Mucosa of rectum (tissue), 2 donors: ENCODE measurements around the gene HDAC8.

Experiments used
- H3K27ac ChIP-seq, 2 donors: one replicate each; pipeline ENCODE4 v1.7.0; 2013; ENCODE audit warnings: inconsistent platforms in 2 of 2, low read depth in 2 of 2, low read length in 2 of 2
- H3K27me3 ChIP-seq, 2 donors: one replicate each; pipeline ENCODE4 v1.7.0; 2013; ENCODE audit warnings: low read length in 2 of 2; ENCODE audit not compliant: control insufficient read depth in 2 of 2, insufficient read depth in 2 of 2
- H3K36me3 ChIP-seq, 2 donors: one replicate each; pipeline ENCODE4 v1.7.0; 2013; ENCODE audit warnings: low read length in 2 of 2; ENCODE audit not compliant: control insufficient read depth in 2 of 2, insufficient read depth in 2 of 2
- H3K4me1 ChIP-seq, 2 donors: one replicate each; pipeline ENCODE4 v1.7.0; 2013; ENCODE audit warnings: low read length in 2 of 2, mild to moderate bottlenecking in 1 of 2; ENCODE audit not compliant: control insufficient read depth in 2 of 2, insufficient read depth in 2 of 2
- H3K4me3 ChIP-seq, 2 donors: one replicate each; pipeline ENCODE4 v1.7.0; 2013; ENCODE audit warnings: low read length in 2 of 2
- H3K9ac ChIP-seq, 2 donors: one replicate each; pipeline ENCODE4 v1.7.0; 2013; ENCODE audit warnings: low read length in 2 of 2, low read depth in 1 of 2, mild to moderate bottlenecking in 1 of 2
- H3K9me3 ChIP-seq, 2 donors: one replicate each; pipeline ENCODE4 v1.7.0; 2013; ENCODE audit warnings: low read length in 2 of 2; ENCODE audit not compliant: control insufficient read depth in 2 of 2
- donor health status: healthy.
- donor health status: Normal muscosa, but diverticular disease.

The HDAC8 gene

DNA sequence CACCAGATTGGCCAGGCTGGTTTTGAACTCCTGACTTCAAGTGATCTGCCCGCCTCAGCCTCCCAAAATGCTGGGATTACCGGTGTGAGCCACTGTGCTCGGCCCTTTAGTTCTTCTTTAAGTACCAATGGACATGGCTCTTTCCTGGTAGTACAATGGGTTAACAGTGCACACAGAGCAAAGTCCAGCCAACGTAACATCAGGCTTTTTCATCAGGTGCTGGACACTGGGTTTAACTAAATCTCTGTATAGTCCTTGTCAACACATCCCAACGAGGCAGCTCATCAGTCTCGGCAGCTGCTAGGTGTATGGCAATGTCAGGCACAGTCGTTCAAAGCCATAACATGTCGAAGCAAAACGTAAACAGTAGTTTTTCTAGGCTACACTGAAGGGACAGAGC lies 93.8 kb downstream of the HDAC8 start:
- H3K4me1 ChIP-seq = peaks cover 3 to 5% of the 10 kb centered on the region in 2 donors
- H3K4me3 ChIP-seq = no peak overlapping the region
- no peak overlapping the region for H3K9ac ChIP-seq
- H3K36me3 ChIP-seq = peaks cover 0 to 10% of the 10 kb centered on the region in 2 donors
- H3K27me3 ChIP-seq = peaks cover 0 to 2% of the 10 kb centered on the region in 2 donors
- no peaks in the 10 kb centered on the region for H3K9me3 ChIP-seq
- no peak overlapping the region for H3K27ac ChIP-seq

- Histone ChIP-seq H3K9me3 (no peaks in the 10 kb centered on the region), H3K27me3 (peaks cover 0 to 2% of the 10 kb centered on the region in 2 donors), H3K4me3 (no peak overlapping the region), H3K9ac (no peak overlapping the region), H3K4me1 (peaks cover 3 to 5% of the 10 kb centered on the region in 2 donors), H3K27ac (no peak overlapping the region), H3K36me3 (peaks cover 0 to 10% of the 10 kb centered on the region in 2 donors)
Observed at GRCh38 chrX:72478351-72478750, 94.3 kb downstream of the HDAC8 start.

GRCh38 chrX:72477781-72478181 lies 94.9 kb downstream of the HDAC8 start:
- no peak overlapping the region for H3K27ac ChIP-seq
- no peak overlapping the region for H3K9ac ChIP-seq
- H3K36me3 ChIP-seq = peaks cover 0 to 4% of the 10 kb centered on the region in 2 donors
- H3K4me1 ChIP-seq = peaks cover 3 to 5% of the 10 kb centered on the region in 2 donors
- H3K9me3 ChIP-seq = no peaks in the 10 kb centered on the region
- H3K4me3 ChIP-seq = no peak overlapping the region
- peaks cover 0 to 2% of the 10 kb centered on the region in 2 donors for H3K27me3 ChIP-seq

- H3K27me3 ChIP-seq = peaks cover 0 to 2% of the 10 kb centered on the region in 2 donors
- H3K4me1 ChIP-seq = peaks cover 3 to 5% of the 10 kb centered on the region in 2 donors
- no peak overlapping the region for H3K27ac ChIP-seq
- peaks cover 0 to 4% of the 10 kb centered on the region in 2 donors for H3K36me3 ChIP-seq
- no peak overlapping the region for H3K9ac ChIP-seq
- no peaks in the 10 kb centered on the region for H3K9me3 ChIP-seq
- no peak overlapping the region for H3K4me3 ChIP-seq
Observed at GRCh38 chrX:72477376-72477775, 95.3 kb downstream of the HDAC8 start.

DNA sequence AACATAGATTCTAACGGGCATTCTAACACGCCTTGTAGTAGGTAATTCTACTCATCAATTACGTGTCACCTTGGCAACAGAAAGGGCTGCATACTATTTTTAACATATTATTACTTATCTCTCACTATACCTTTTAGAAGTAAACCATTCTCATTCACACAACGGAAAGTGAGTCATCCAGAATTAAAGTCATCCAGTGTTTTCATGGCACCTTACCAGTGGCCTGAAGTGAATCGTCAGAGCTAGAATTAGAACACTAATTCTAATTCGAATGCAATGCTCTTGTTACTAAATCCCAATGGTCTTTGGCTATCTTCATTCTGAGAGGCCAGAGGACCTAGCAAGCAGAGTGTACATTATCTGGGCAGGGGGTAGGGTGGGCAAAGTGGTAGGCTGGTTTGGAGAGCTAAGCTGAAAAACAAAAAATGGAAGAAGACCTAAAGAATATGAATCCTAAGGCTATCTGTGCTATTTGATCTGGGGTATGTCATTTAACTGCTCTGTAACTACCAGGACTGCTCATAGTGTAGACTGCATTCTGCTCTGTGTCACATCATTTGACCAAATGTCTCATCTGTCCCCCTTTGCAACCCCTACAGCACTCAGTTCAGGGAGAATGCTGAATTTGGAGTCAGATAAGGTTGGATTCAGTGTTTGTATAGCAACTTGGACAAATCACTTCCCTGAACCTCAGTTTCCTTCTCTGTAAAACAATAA lies 96.5 kb downstream of the HDAC8 start:
- Histone ChIP-seq H3K4me3 (no peak overlapping the region), H3K4me1 (peaks cover 3 to 5% of the 10 kb centered on the region in 2 donors)

GRCh38 chrX:72475338-72475737 lies 97.3 kb downstream of the HDAC8 start:
- Histone ChIP-seq H3K9ac (no peak overlapping the region), H3K27ac (no peak overlapping the region), H3K9me3 (no peaks in the 10 kb centered on the region), H3K4me1 (peaks cover 3 to 5% of the 10 kb centered on the region in 2 donors), H3K36me3 (peaks cover 0 to 4% of the 10 kb centered on the region in 2 donors), H3K4me3 (no peak overlapping the region), H3K27me3 (peaks cover 0 to 2% of the 10 kb centered on the region in 2 donors)

More for the DNA sequence above, 96.5 kb downstream of the HDAC8 start:
- Histone ChIP-seq H3K27me3 (peaks cover 0 to 2% of the 10 kb centered on the region in 2 donors), H3K27ac (no peak overlapping the region), H3K9ac (no peak overlapping the region), H3K9me3 (no peaks in the 10 kb centered on the region), H3K36me3 (peaks cover 0 to 4% of the 10 kb centered on the region in 2 donors)

- no peak overlapping the region for H3K27ac ChIP-seq
- H3K9ac ChIP-seq = no peak overlapping the region
- H3K27me3 ChIP-seq = peaks cover 0 to under 1% of the 10 kb centered on the region in 2 donors
- H3K9me3 ChIP-seq = no peaks in the 10 kb centered on the region
- no peaks in the 10 kb centered on the region for H3K4me1 ChIP-seq
- no peak overlapping the region for H3K4me3 ChIP-seq
- H3K36me3 ChIP-seq = no peaks in the 10 kb centered on the region
Observed at GRCh38 chrX:72470532-72471223, 102.0 kb downstream of the HDAC8 start.

GRCh38 chrX:72470117-72470516 lies 102.5 kb downstream of the HDAC8 start:
- Histone ChIP-seq H3K4me1 (no peaks in the 10 kb centered on the region), H3K4me3 (no peak overlapping the region), H3K27me3 (no peaks in the 10 kb centered on the region), H3K27ac (no peak overlapping the region), H3K9ac (no peak overlapping the region), H3K9me3 (no peaks in the 10 kb centered on the region), H3K36me3 (no peaks in the 10 kb centered on the region)

- H3K36me3 ChIP-seq = no peaks in the 10 kb centered on the region
- H3K4me3 ChIP-seq = no peak overlapping the region
- no peak overlapping the region for H3K27ac ChIP-seq
- no peaks in the 10 kb centered on the region for H3K27me3 ChIP-seq
- no peaks in the 10 kb centered on the region for H3K4me1 ChIP-seq
- no peak overlapping the region for H3K9ac ChIP-seq
- H3K9me3 ChIP-seq = no peaks in the 10 kb centered on the region
Observed at GRCh38 chrX:72468607-72469006, 104.0 kb downstream of the HDAC8 start.

- Histone ChIP-seq H3K4me3 (no peak overlapping the region), H3K9me3 (no peaks in the 10 kb centered on the region), H3K27ac (no peak overlapping the region), H3K36me3 (no peaks in the 10 kb centered on the region), H3K27me3 (no peaks in the 10 kb centered on the region), H3K9ac (no peak overlapping the region), H3K4me1 (no peaks in the 10 kb centered on the region)
Observed at GRCh38 chrX:72467135-72467534, 105.5 kb downstream of the HDAC8 start.
